ENCODE measurements around the gene FRAS1.

DNA sequence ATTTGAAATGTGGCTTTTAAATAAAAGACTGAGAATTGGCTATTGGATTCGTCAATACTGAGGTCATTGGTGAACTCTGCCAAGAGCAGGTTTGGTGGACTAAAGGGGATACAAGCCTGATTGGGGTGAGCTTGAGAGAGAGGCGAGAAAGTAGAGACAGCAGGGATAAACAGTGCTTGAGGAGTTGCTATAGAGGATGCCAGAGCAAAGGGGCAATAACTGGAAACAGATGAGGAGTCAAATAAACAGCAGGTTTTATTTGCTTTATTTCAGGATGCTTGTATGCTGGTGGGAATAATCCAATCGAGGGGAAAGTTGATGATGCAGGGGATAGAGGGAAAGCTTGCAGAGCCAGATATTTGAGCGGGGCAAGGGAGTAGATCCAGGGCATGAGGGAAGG lies 470.4 kb downstream of the FRAS1 start:
- TF ChIP-seq, protein P1, sequence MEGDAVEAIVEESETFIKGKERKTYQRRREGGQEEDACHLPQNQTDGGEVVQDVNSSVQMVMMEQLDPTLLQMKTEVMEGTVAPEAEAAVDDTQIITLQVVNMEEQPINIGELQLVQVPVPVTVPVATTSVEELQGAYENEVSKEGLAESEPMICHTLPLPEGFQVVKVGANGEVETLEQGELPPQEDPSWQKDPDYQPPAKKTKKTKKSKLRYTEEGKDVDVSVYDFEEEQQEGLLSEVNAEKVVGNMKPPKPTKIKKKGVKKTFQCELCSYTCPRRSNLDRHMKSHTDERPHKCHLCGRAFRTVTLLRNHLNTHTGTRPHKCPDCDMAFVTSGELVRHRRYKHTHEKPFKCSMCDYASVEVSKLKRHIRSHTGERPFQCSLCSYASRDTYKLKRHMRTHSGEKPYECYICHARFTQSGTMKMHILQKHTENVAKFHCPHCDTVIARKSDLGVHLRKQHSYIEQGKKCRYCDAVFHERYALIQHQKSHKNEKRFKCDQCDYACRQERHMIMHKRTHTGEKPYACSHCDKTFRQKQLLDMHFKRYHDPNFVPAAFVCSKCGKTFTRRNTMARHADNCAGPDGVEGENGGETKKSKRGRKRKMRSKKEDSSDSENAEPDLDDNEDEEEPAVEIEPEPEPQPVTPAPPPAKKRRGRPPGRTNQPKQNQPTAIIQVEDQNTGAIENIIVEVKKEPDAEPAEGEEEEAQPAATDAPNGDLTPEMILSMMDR (IDR thresholded peaks at IDR 0.05) = no peak
- TF ChIP-seq POLR2A (IDR thresholded peaks at IDR 0.05) = no peak
